Neural crest cell (in vitro differentiated cells): ENCODE results near the gene SPHK2. TPM values are rescaled to one million over a fixed set of nuclear protein-coding genes. Genes with fewer than 3 reads are reported as not detected.

Source experiments
- DNase-seq: peaks from one replicate; pipeline ENCODE4 v3.0.0; 2021; ENCODE audit warnings: low read depth, mixed read lengths, low spot score
- H3K27ac Mint-ChIP-seq: one replicate; pipeline ENCODE4 v1.8.0; 2021; ENCODE audit warnings: mild to moderate bottlenecking, mixed read lengths; ENCODE audit not compliant: unreplicated experiment
- H3K27me3 Mint-ChIP-seq: 2 replicates; pipeline ENCODE4 v1.8.0; 2021; ENCODE audit warnings: low read depth, mild to moderate bottlenecking, mixed read lengths
- H3K36me3 Mint-ChIP-seq: 2 replicates; pipeline ENCODE4 v1.8.0; 2021; ENCODE audit warnings: low read depth, mild to moderate bottlenecking, mixed read lengths
- H3K4me1 Mint-ChIP-seq: 2 replicates; pipeline ENCODE4 v1.8.0; 2021; ENCODE audit warnings: mixed read lengths
- H3K4me3 Mint-ChIP-seq: one replicate; pipeline ENCODE4 v1.8.0; 2021; ENCODE audit warnings: mild to moderate bottlenecking, mixed read lengths
- H3K9me3 Mint-ChIP-seq: 2 replicates; pipeline ENCODE4 v1.8.0; 2021; ENCODE audit warnings: mixed read lengths
- CTCF ChIP-seq: fragments of 200-600 bp; sonication (generic); conservative IDR thresholded peaks from 2 replicates; pipeline ENCODE4 v1.5.0; 2021; ENCODE audit warnings: antibody characterized with exemption, mild to moderate bottlenecking
- total RNA-seq: library from RNA; stranded (reverse); gene quantifications from 2 replicates; pipeline ENCODE4 v1.2.1, GENCODE V29; 2021

Gene SPHK2
- total RNA-seq, 1 donor from 2014 or later, result 50.3 TPM

DNA sequence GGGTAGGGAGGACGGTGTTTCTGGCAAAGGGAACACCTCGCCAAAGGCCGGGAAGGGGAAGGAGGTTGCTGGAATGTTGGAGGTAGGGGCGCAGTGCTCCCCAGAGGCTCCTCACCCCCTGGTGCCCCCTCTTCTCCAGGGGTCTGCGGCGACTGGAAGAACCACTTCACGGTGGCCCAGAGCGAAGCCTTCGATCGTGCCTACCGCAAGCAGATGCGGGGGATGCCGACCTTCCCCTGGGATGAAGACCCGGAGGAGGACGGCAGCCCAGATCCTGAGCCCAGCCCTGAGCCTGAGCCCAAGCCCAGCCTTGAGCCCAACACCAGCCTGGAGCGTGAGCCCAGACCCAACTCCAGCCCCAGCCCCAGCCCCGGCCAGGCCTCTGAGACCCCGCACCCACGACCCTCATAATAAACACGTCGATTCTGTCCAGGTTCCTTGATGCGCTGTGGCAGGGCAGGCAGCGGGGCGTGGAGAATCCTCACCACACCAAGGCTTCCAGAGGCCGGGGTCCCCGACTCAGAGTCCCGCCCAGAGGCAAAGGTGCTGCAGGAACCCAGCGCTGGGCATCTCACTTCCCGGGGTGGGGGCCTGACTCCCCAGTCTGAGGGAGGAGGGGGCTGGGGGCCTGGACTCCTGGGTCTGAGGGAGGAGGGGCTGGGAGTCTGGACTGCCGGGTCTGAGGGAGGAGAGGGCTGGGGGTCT, 20.2 kb upstream of the SPHK2 start:
- H3K4me3 Mint-ChIP-seq, result no peak overlapping the region
- no peak for DNase-seq
- TF ChIP-seq CTCF, result no peak
- no peaks in the 10 kb centered on the region for H3K9me3 Mint-ChIP-seq
- H3K27ac Mint-ChIP-seq, result no peak overlapping the region
- no peaks in the 10 kb centered on the region for H3K4me1 Mint-ChIP-seq
- no peaks in the 10 kb centered on the region for H3K36me3 Mint-ChIP-seq
- no peaks in the 10 kb centered on the region for H3K27me3 Mint-ChIP-seq

DNA sequence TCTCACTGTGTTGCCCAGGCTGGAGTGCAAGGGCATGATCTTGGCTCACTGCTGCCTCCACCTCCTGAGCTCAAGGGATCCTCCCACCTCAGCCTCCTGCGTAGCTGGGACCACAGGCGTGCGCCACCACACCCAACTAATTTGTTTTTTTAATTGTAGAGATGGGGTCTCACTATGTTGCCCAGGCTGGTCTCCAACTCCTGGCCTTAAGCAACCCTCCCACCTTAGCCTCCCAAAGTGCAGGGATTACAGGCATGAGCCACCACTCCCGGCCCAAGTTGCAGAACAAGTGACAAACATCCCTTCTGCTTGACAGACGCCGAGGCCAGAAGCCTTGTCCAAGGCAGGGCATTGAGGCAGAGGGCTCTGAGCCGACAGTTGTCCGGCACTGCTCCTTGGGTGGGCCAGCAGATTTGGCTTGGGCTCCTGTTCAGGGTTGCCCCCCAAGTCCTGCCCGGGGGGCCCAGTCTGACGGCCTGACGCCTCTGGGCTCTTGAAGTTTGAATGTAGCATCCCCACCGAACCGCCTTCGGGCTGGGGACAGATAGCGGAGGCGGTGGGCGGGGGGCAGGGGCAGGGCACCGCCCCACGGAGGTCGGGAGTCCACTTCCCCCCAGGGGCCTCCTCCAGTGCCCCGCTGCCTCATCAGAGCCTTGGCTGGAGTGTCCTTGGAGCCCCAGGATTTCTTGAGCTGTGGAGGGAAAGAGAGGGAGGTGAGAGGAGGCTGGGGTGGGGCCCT, 18.5 kb upstream of the SPHK2 start:
- H3K4me3 Mint-ChIP-seq, result no peak overlapping the region
- H3K27me3 Mint-ChIP-seq, result no peaks in the 10 kb centered on the region
- H3K9me3 Mint-ChIP-seq, result no peaks in the 10 kb centered on the region
- H3K4me1 Mint-ChIP-seq, result no peaks in the 10 kb centered on the region
- H3K36me3 Mint-ChIP-seq, result no peaks in the 10 kb centered on the region
- no peak for TF ChIP-seq CTCF
- DNase-seq, result no peak
- no peak overlapping the region for H3K27ac Mint-ChIP-seq

GRCh38 chr19:48603001-48603400, 16.3 kb upstream of the SPHK2 start:
- no peak for TF ChIP-seq CTCF
- H3K9me3 Mint-ChIP-seq, result no peaks in the 10 kb centered on the region
- H3K4me3 Mint-ChIP-seq, result no peak overlapping the region
- peak overlapping the region; percentile 31 for H3K27ac Mint-ChIP-seq
- no peaks in the 10 kb centered on the region for H3K27me3 Mint-ChIP-seq
- H3K36me3 Mint-ChIP-seq, result no peaks in the 10 kb centered on the region
- DNase-seq, result no peak
- no peaks in the 10 kb centered on the region for H3K4me1 Mint-ChIP-seq

DNA sequence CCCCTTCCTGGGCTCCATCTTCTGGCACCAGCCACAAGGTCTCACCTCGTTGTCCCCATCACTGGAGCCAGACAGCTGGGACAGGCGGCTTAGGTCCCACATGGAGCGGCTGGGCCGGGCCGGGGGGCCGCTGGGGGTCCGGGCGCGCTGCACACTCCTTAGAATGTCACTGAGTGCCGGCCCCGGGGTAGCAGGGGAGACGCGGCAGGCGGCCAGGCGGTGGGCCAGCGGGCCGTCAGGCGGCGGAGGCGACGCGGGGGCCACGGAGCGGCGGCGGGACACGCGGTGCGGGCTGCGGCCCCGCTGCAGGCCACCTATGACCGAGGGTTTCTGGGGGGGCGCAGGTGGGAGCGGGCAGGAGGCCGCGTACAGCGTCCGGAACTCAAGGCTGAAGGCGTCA, 15.9 kb upstream of the SPHK2 start:
- DNase-seq, result no peak
- no peak overlapping the region for H3K27ac Mint-ChIP-seq
- H3K4me3 Mint-ChIP-seq, result no peak overlapping the region
- H3K36me3 Mint-ChIP-seq, result no peaks in the 10 kb centered on the region
- no peaks in the 10 kb centered on the region for H3K9me3 Mint-ChIP-seq
- H3K27me3 Mint-ChIP-seq, result no peaks in the 10 kb centered on the region
- H3K4me1 Mint-ChIP-seq, result no peaks in the 10 kb centered on the region
- no peak for TF ChIP-seq CTCF

GRCh38 chr19:48603850-48604249, 15.5 kb upstream of the SPHK2 start:
- H3K36me3 Mint-ChIP-seq, result no peaks in the 10 kb centered on the region

More at GRCh38 chr19:48603850-48604249, 15.5 kb upstream of the SPHK2 start:
- H3K4me1 Mint-ChIP-seq, result peaks cover 2% of the 10 kb centered on the region
- no peak overlapping the region for H3K4me3 Mint-ChIP-seq
- H3K9me3 Mint-ChIP-seq, result no peaks in the 10 kb centered on the region
- no peak for TF ChIP-seq CTCF
- H3K27me3 Mint-ChIP-seq, result no peaks in the 10 kb centered on the region
- no peak for DNase-seq
- H3K27ac Mint-ChIP-seq, result no peak overlapping the region
